Activated CD8-positive, alpha-beta memory T cell treated with anti-CD3 and anti-CD28 coated beads for 36 hours (primary cell): Measurements from ENCODE around the gene IL21R. TPM values are rescaled to one million over a fixed set of nuclear protein-coding genes. Genes with fewer than 3 reads are reported as not detected.

Experiments used
- CTCF ChIA-PET: fragments of 350-600 bp; sonication (Branson Sonifier 250); formaldehyde crosslinking; loops from one replicate; lab custom pipeline; 2021; ENCODE audit warnings: antibody characterized with exemption; lab: Charles Lee
- POLR2A ChIA-PET: fragments of 350-600 bp; sonication (Branson Sonifier 250); formaldehyde crosslinking; loops from one replicate; lab custom pipeline; 2021; ENCODE audit warnings: antibody characterized with exemption; lab: Charles Lee
- total RNA-seq, 2 experiments: library from RNA; stranded (reverse); gene quantifications; one replicate each; pipeline ENCODE4 v1.2.3, GENCODE V29; 2021

The IL21R gene
- total RNA-seq, 2 experiments from 2014 or later: 85.4 to 86.4 TPM

DNA sequence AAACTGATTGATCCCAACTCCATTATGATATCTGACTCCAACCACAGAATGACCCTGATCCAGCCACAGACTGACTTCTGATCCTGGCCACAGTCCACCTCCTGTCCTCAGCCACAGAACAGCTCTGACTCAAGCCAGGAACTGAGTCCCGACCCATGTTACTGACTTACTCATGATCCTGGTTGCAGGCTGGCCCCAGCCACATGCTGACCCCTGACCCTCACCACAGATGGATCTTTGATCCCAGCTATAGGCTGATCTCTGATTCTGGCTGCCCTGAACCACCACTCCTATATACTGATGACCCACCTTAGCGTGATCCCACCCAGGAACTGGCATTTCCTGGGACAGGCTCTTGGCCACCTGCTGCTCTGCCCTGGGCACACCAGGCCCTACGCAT is 32.2 kb upstream of the IL21R start:
- POLR2A ChIA-PET: no interaction called here
- CTCF ChIA-PET: interaction anchor here (1.7 to 6.4 kb wide), 2 partner anchors 135 to 191 kb away, joined by 5 to 76 read pairs; no protein-coding TSS in a partner anchor

- POLR2A ChIA-PET: no interaction called here
- CTCF ChIA-PET: interaction anchor here (1.7 to 6.4 kb wide), 2 partner anchors 135 to 191 kb away, joined by 5 to 76 read pairs; no protein-coding TSS in a partner anchor
Observed at GRCh38 chr16:27370318-27370717, 31.7 kb upstream of the IL21R start.

GRCh38 chr16:27373312-27373711 is 28.7 kb upstream of the IL21R start:
- CTCF ChIA-PET: interaction anchor here (0.6 to 3.8 kb wide), 7 partner anchors 25 to 184 kb away, joined by 3 to 16 read pairs (median 3); no protein-coding TSS in a partner anchor
- POLR2A ChIA-PET: no interaction called here

DNA sequence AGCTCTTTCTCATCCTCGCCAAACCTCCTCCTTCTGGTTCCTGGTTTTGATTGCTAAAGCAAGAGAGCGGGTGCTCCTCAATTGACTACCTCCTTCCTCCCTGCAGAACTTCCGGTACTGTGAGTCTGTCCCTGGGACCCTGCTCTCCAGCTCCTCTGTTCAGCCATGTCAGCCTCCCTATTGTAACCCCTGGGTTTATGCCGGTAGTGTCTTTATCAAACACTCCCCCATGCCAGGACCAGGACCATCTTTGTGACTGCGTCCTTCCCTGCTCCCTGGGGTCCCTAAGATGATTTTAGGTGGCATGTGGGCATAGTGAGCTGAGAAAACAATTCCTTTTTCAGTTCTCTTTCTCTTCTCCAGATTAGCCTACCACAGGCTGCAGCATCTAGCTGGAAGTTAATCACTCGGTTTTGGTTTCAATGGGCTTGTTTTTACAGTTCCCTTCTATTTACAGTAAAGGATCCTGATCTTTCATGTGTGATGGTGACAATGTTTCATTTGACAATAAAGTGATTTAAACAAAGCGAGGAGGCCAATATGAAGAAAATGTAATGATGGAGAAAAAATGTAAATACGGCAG is 27.7 kb upstream of the IL21R start:
- CTCF ChIA-PET: interaction anchor here (0.7 to 3.8 kb wide), 4 partner anchors 41 to 221 kb away, joined by 3 to 16 read pairs (median 3); no protein-coding TSS in a partner anchor

GRCh38 chr16:27374804-27375425 is 27.1 kb upstream of the IL21R start:
- POLR2A ChIA-PET: interaction anchor here (0.9 to 1.4 kb wide), 2 partner anchors 9 to 30 kb away, joined by 3 to 4 read pairs; no protein-coding TSS in a partner anchor
- CTCF ChIA-PET: interaction anchor here (1.2 to 3.8 kb wide), 3 partner anchors 140 to 222 kb away, joined by 3 to 16 read pairs (median 3); no protein-coding TSS in a partner anchor

More for the DNA sequence above, 27.7 kb upstream of the IL21R start:
- POLR2A ChIA-PET: interaction anchor here (0.5 to 0.9 kb wide), 3 partner anchors 8 to 147 kb away, joined by 3 to 4 read pairs (median 3); no protein-coding TSS in a partner anchor

GRCh38 chr16:27377666-27378485 is 24.1 kb upstream of the IL21R start:
- CTCF ChIA-PET: interaction anchor here (0.7 to 1.7 kb wide), 5 partner anchors 10 to 199 kb away, joined by 3 to 8 read pairs (median 4); no protein-coding TSS in a partner anchor
- POLR2A ChIA-PET: interaction anchor here (0.6 to 1.0 kb wide), 2 partner anchors 25 to 208 kb away, joined by 3 to 4 read pairs; no protein-coding TSS in a partner anchor

- ChIA-PET POLR2A (interaction anchor here (0.6 to 1.0 kb wide), 3 partner anchors 24 to 209 kb away, joined by 3 to 4 read pairs (median 3); no protein-coding TSS in a partner anchor), CTCF (interaction anchor here (0.6 to 1.7 kb wide), 2 partner anchors 9 to 148 kb away, joined by 3 to 8 read pairs; no protein-coding TSS in a partner anchor)
Observed at GRCh38 chr16:27378871-27379481, 23.0 kb upstream of the IL21R start.

- POLR2A ChIA-PET: no interaction called here
- CTCF ChIA-PET: no interaction called here
Observed at GRCh38 chr16:27379919-27380318, 22.1 kb upstream of the IL21R start.

DNA sequence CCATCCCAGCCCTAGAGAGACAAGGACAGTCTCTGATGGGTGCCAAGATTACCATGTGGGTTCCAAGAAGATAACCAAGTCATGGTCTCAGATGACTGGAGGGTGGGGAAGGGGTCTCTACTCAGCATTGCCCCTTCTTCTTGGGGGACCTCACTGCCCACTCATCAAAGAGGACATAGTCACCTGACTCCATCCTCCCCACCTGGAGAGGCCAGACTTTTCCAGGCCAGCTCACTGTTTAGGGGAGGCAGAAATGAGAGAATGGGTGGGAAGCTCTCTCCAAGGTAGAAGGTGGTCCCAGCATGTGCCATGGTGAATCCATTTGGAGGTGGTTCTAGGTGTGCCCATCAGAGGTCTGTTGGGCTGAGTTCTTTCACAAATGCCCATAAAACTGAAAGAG is 20.7 kb upstream of the IL21R start:
- CTCF ChIA-PET: interaction anchor here (1.6 kb wide), 1 partner anchor 146 kb away, joined by 4 read pairs; no protein-coding TSS in a partner anchor

DNA sequence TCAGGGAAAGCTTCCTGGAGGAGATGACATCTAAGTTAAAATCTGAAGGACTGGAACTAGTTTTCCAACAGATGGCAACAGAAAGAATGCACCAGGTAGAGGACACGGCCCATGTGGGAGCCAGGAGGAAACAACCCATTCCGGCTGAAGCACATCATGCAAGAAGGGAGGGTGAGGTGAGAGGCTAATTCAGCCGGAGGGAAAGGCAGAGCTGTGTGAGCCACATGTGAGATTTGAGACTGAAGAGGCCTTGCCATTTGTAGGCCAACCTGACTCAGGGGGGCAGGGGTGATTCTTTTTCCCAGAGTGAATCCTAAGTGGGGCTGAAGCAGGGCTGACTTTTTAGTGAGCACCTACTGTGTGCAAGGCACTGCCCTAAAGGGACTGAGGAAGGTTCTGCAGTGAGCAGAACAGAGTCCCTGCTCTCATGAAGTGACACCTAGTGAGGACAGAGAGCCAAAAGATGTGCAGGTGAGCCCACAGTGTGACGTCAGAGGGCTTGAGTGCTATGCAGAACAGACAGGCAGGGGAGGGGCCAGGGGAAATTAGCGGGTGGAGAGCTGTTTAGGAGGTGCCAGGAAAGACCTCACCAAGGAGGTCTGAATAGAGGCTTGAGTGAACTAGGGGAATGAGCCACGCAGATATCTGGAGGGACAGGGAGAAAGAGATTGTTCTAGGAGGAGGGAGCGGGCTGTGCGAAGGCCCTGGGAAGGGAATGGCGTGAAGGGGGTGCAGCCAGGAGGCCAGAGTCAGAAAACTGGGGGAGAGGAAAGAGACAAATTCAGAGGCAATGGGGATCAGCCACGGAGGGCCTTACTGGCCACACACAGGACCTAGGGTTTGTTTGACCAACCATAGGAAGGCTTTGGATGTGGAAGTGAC is 19.8 kb upstream of the IL21R start:
- CTCF ChIA-PET: interaction anchor here (1.3 to 1.6 kb wide), 2 partner anchors 14 to 147 kb away, joined by 3 to 4 read pairs; no protein-coding TSS in a partner anchor

More for the DNA sequence above, 20.7 kb upstream of the IL21R start:
- POLR2A ChIA-PET: no interaction called here

GRCh38 chr16:27383556-27384243 is 18.3 kb upstream of the IL21R start:
- POLR2A ChIA-PET: no interaction called here

More for the DNA sequence above, 19.8 kb upstream of the IL21R start:
- POLR2A ChIA-PET: no interaction called here

DNA sequence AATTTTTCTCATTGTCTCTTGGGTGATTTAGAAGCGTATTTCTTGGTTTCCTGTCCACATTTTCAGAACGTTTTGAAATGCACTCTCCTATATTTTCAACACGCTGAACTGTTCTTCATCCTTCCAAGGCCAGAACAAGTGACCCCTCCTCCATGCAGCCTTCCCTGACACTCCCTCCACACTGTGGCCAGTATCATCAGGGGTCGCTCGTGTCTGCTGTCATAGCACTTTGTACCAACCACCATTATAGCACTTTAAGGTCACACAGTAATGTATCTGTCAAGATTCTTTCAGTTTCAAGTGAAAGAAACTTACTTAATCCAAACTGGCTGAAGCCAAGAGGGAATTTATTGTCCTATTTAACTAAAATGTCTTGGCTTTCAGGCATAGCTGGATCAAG is 17.5 kb upstream of the IL21R start:
- ChIA-PET POLR2A (no interaction called here), CTCF (no interaction called here)

More at GRCh38 chr16:27383556-27384243, 18.3 kb upstream of the IL21R start:
- CTCF ChIA-PET: no interaction called here

DNA sequence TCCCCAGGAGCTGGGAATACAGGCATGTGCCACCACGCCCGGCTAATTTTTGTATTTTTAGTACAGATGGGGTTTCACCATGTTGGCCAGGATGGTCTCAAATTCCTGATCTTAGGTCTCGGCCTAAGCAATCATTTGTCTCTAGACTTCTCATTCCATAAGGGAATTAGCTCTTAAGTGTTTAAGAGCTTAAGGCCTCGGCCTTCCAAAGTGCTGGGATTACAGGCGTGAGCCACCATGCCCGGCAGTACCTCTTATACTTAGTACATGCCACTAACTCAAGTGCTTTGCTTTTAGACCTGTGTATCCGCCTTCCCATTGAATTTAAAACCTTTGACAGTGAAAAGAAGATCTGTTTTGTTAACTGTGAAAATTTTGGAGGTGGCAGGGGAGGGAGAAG is 16.6 kb upstream of the IL21R start:
- ChIA-PET CTCF (no interaction called here), POLR2A (no interaction called here)

- POLR2A ChIA-PET: no interaction called here
- CTCF ChIA-PET: interaction anchor here (1.0 kb wide), 1 partner anchor 19 kb away, joined by 3 read pairs; no protein-coding TSS in a partner anchor
Observed at GRCh38 chr16:27386674-27387073, 15.3 kb upstream of the IL21R start.

- ChIA-PET CTCF (interaction anchor here (0.7 to 2.1 kb wide), 6 partner anchors 9 to 69 kb away, joined by 3 to 12 read pairs (median 3); no protein-coding TSS in a partner anchor), POLR2A (interaction anchor here (0.9 to 1.3 kb wide), 4 partner anchors 13 to 20 kb away, joined by 3 to 12 read pairs (median 3); partner anchors contain the start of gene IL21R)
Observed at GRCh38 chr16:27387724-27388123, 14.2 kb upstream of the IL21R start.

- CTCF ChIA-PET: interaction anchor here (1.3 kb wide), 1 partner anchor 210 kb away, joined by 4 read pairs; no protein-coding TSS in a partner anchor
- POLR2A ChIA-PET: no interaction called here
Observed at GRCh38 chr16:27389272-27389961, 12.6 kb upstream of the IL21R start.
